Neural cell (in vitro differentiated cells): ENCODE measurements around the gene NOM1. TPM values are rescaled to one million over a fixed set of nuclear protein-coding genes. Genes with fewer than 3 reads are reported as not detected.

Source experiments
- H2AFZ ChIP-seq: fragments of 200-600, 300-800 bp; sonication (generic), shearing (Covaris generic); 2 replicates; pipeline ENCODE4 v1.6.0; 2014; ENCODE audit warnings: low read depth, mild to moderate bottlenecking, antibody characterized with exemption, low read length, moderate library complexity
- H3F3A ChIP-seq: fragments of 200-600 bp; shearing (Covaris generic); 2 replicates; pipeline ENCODE4 v1.6.1; 2016; ENCODE audit warnings: mild to moderate bottlenecking, moderate library complexity, mixed read lengths, antibody characterized with exemption, low read length; ENCODE audit not compliant: insufficient read depth, poor library complexity, severe bottlenecking
- H3K27ac ChIP-seq: fragments of 200-600, 300-800 bp; sonication (generic), shearing (Covaris generic); 2 replicates; pipeline ENCODE4 v1.5.1; 2014; ENCODE audit warnings: mild to moderate bottlenecking, low read length, moderate library complexity
- H3K27me3 ChIP-seq: fragments of 300-800, 200-600 bp; sonication (generic), shearing (Covaris generic); 2 replicates; pipeline ENCODE4 v1.6.0; 2014; ENCODE audit warnings: mild to moderate bottlenecking, low read depth, low read length, moderate library complexity; ENCODE audit not compliant: insufficient read depth
- H3K36me3 ChIP-seq: fragments of 300-800, 200-600 bp; sonication (generic), shearing (Covaris generic); 2 replicates; pipeline ENCODE4 v1.5.1; 2014; ENCODE audit warnings: mild to moderate bottlenecking, antibody characterized with exemption, low read length, moderate library complexity; ENCODE audit not compliant: insufficient read depth
- H3K4me2 ChIP-seq: fragments of 300-800, 200-600 bp; sonication (generic), shearing (Covaris generic); 2 replicates; pipeline ENCODE4 v1.6.0; 2014; ENCODE audit warnings: mild to moderate bottlenecking, low read length
- H3K4me3 ChIP-seq: fragments of 300-800, 200-600 bp; sonication (generic), shearing (Covaris generic); 2 replicates; pipeline ENCODE4 v1.5.1; 2014; ENCODE audit warnings: mild to moderate bottlenecking, low read length, moderate library complexity
- H3K79me2 ChIP-seq: fragments of 200-600 bp; shearing (Covaris generic); replicated peaks from 2 replicates; pipeline ENCODE4 v1.6.0; 2014; ENCODE audit warnings: mild to moderate bottlenecking, low read length, moderate library complexity; ENCODE audit not compliant: insufficient read depth
- H3K9ac ChIP-seq: fragments of 300-800, 200-600 bp; sonication (generic), shearing (Covaris generic); 2 replicates; pipeline ENCODE4 v1.6.1; 2016; ENCODE audit warnings: mild to moderate bottlenecking, low read length, mixed read lengths
- H3K9me2 ChIP-seq: fragments of 200-600 bp; shearing (Covaris generic); 2 replicates; pipeline ENCODE4 v1.6.1; 2016; ENCODE audit warnings: mild to moderate bottlenecking, low read length, mixed read lengths; ENCODE audit not compliant: insufficient read depth
- H3K9me3 ChIP-seq: fragments of 200-600, 300-800 bp; sonication (generic), shearing (Covaris generic); 2 replicates; pipeline ENCODE4 v1.6.1; 2016; ENCODE audit warnings: mild to moderate bottlenecking, mixed run types, low read length, moderate library complexity, mixed read lengths
- H4K20me1 ChIP-seq: fragments of 200-600 bp; shearing (Covaris generic); 2 replicates; pipeline ENCODE4 v1.6.1; 2016; ENCODE audit warnings: mild to moderate bottlenecking, mixed run types; ENCODE audit not compliant: insufficient read depth
- EP300 ChIP-seq: fragments of 450-650 bp; conservative IDR thresholded peaks from 2 replicates; pipeline ENCODE4 v1.6.1; 2014; ENCODE audit warnings: antibody characterized with exemption, mild to moderate bottlenecking, moderate library complexity; ENCODE audit not compliant: poor library complexity, severe bottlenecking
- EZH2 ChIP-seq: fragments of 200-600, 300-800 bp; shearing (Covaris generic), sonication (generic); IDR thresholded peaks from 2 replicates; pipeline ENCODE4 v1.6.1; 2014; ENCODE audit warnings: antibody characterized with exemption, low read length, borderline replicate concordance, mild to moderate bottlenecking; ENCODE audit not compliant: insufficient read depth, poor library complexity, severe bottlenecking
- MXI1 ChIP-seq: fragments of 450-650 bp; conservative IDR thresholded peaks from 2 replicates; pipeline ENCODE4 v1.6.1; 2014; ENCODE audit warnings: antibody characterized with exemption, mild to moderate bottlenecking; ENCODE audit not compliant: poor library complexity, severe bottlenecking
- POLR2AphosphoS5 ChIP-seq: IDR thresholded peaks from 2 replicates; pipeline ENCODE4 v1.6.1; 2012
- RAD21 ChIP-seq: fragments of 450-650 bp; conservative IDR thresholded peaks from 2 replicates; pipeline ENCODE4 v1.6.1; 2014; ENCODE audit warnings: antibody characterized with exemption, mild to moderate bottlenecking, moderate library complexity
- SMC3 ChIP-seq: fragments of 450-650 bp; conservative IDR thresholded peaks from 2 replicates; pipeline ENCODE4 v1.6.1; 2014; ENCODE audit warnings: antibody characterized with exemption, mild to moderate bottlenecking, moderate library complexity; ENCODE audit not compliant: poor library complexity
- TAF1 ChIP-seq: IDR thresholded peaks from 2 replicates; pipeline ENCODE4 v1.6.1; 2012; ENCODE audit warnings: low read depth
- polyA plus RNA-seq: library from polyadenylated mRNA; depleted of rRNA; stranded (reverse); fragments of >200 nt; gene quantifications from 2 replicates; pipeline ENCODE4 v1.2.3, GENCODE V29; 2014
- TF ChIP-seq, protein P1 (sequence below): fragments of 450-650 bp; IDR thresholded peaks from 2 replicates; pipeline ENCODE4 v1.5.1; 2014; ENCODE audit warnings: antibody characterized with exemption, mild to moderate bottlenecking, moderate library complexity; ENCODE audit not compliant: poor library complexity, severe bottlenecking
- TF ChIP-seq, protein P2 (sequence below): IDR thresholded peaks from 2 replicates; pipeline ENCODE4 v1.6.1; 2012; ENCODE audit warnings: borderline replicate concordance

NOM1 gene
- polyA plus RNA-seq, 1 donor from 2014 or later = 22.5 TPM

DNA sequence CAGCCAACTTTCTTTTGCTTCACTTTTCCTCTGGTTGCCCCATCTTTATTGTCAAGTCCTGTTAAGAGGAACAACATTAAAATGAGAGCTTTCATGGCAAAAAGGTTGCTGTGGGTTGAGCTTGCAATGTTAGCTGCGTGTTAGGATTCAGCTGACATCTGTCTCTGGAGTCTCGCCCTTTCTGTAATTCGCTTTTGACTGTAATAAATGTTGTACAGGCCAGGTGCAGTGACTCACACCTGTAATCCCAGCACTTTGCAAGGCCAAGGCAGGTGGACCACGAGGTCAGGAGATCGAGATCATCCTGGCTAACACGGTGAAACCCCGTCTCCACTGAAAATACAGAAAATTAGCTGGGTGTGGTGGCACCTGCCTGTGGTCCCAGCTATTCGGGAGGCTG lies 36.9 kb downstream of the NOM1 start:
- Histone ChIP-seq H3K27ac (no peak overlapping the region), H3K9ac (no peak overlapping the region), H3F3A (no peaks in the 10 kb centered on the region), H4K20me1 (no peaks in the 10 kb centered on the region), H3K36me3 (no peaks in the 10 kb centered on the region), H3K79me2 (no peaks in the 10 kb centered on the region), H2AFZ (no peak overlapping the region), H3K4me3 (no peak overlapping the region), H3K9me2 (no peaks in the 10 kb centered on the region), H3K4me2 (no peak overlapping the region), H3K27me3 (no peaks in the 10 kb centered on the region), H3K9me3 (no peaks in the 10 kb centered on the region)
- no peak for TF ChIP-seq RAD21
- TF ChIP-seq, protein P1, sequence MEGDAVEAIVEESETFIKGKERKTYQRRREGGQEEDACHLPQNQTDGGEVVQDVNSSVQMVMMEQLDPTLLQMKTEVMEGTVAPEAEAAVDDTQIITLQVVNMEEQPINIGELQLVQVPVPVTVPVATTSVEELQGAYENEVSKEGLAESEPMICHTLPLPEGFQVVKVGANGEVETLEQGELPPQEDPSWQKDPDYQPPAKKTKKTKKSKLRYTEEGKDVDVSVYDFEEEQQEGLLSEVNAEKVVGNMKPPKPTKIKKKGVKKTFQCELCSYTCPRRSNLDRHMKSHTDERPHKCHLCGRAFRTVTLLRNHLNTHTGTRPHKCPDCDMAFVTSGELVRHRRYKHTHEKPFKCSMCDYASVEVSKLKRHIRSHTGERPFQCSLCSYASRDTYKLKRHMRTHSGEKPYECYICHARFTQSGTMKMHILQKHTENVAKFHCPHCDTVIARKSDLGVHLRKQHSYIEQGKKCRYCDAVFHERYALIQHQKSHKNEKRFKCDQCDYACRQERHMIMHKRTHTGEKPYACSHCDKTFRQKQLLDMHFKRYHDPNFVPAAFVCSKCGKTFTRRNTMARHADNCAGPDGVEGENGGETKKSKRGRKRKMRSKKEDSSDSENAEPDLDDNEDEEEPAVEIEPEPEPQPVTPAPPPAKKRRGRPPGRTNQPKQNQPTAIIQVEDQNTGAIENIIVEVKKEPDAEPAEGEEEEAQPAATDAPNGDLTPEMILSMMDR = no peak
- no peak for TF ChIP-seq POLR2AphosphoS5
- no peak for TF ChIP-seq SMC3
- no peak for TF ChIP-seq EZH2
- TF ChIP-seq MXI1 = no peak
- no peak for TF ChIP-seq EP300
- TF ChIP-seq, protein P2, sequence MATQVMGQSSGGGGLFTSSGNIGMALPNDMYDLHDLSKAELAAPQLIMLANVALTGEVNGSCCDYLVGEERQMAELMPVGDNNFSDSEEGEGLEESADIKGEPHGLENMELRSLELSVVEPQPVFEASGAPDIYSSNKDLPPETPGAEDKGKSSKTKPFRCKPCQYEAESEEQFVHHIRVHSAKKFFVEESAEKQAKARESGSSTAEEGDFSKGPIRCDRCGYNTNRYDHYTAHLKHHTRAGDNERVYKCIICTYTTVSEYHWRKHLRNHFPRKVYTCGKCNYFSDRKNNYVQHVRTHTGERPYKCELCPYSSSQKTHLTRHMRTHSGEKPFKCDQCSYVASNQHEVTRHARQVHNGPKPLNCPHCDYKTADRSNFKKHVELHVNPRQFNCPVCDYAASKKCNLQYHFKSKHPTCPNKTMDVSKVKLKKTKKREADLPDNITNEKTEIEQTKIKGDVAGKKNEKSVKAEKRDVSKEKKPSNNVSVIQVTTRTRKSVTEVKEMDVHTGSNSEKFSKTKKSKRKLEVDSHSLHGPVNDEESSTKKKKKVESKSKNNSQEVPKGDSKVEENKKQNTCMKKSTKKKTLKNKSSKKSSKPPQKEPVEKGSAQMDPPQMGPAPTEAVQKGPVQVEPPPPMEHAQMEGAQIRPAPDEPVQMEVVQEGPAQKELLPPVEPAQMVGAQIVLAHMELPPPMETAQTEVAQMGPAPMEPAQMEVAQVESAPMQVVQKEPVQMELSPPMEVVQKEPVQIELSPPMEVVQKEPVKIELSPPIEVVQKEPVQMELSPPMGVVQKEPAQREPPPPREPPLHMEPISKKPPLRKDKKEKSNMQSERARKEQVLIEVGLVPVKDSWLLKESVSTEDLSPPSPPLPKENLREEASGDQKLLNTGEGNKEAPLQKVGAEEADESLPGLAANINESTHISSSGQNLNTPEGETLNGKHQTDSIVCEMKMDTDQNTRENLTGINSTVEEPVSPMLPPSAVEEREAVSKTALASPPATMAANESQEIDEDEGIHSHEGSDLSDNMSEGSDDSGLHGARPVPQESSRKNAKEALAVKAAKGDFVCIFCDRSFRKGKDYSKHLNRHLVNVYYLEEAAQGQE = no peak
- no peak for TF ChIP-seq TAF1

DNA sequence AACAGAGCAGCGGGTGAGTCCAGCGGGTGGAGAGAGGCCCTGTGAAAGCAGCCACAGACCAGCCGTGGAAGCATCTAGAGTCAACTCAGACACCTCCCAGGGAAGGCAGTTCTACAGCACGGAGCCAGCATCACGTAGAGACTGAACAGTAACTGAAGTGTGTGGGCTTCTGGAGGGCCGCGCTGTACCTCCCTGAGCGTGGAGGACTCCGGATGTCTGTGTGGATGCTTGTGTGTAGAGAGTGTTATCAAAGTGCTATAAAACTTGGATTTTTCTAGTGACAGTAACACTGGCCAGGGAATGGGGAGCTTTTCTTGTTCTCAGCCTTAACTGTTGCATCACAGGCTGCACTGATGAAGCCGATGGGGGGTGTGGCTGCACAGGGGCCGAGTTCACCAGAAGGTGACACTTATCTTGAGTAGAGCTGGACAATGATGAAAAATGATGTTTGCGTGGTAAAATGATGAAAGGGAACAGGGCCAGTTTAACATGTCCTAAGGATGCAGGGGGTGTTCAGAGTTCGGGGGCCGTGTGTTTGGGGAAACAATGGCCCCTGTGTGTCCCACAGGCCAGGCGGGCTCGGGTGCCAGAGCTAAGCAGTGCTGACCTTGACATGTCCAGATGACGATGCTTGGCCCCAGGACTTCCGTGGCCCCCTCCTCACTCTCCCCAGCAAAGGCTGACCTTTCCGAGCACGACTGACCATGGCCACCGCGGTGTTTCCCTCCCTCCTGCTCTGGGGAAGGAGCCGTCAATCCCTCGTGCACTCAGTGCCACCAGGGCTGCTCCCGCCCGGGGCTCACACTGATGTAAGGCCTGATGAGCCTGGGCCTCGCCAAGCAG lies 39.1 kb downstream of the NOM1 start:
- H3K9me3 ChIP-seq = no peaks in the 10 kb centered on the region
- H2AFZ ChIP-seq = no peak overlapping the region
- H3K27ac ChIP-seq = no peak overlapping the region
- TF ChIP-seq SMC3 (no peak), EP300 (no peak), TAF1 (no peak), RAD21 (no peak), EZH2 (no peak), POLR2AphosphoS5 (no peak), MXI1 (no peak)
- TF ChIP-seq, protein P1 = no peak
- TF ChIP-seq, protein P2 = no peak
- no peaks in the 10 kb centered on the region for H4K20me1 ChIP-seq
- no peaks in the 10 kb centered on the region for H3K36me3 ChIP-seq
- H3K9me2 ChIP-seq = no peaks in the 10 kb centered on the region
- no peak overlapping the region for H3K4me2 ChIP-seq
- no peak overlapping the region for H3K9ac ChIP-seq
- no peak overlapping the region for H3K4me3 ChIP-seq
- H3K27me3 ChIP-seq = no peaks in the 10 kb centered on the region
- no peaks in the 10 kb centered on the region for H3F3A ChIP-seq
- H3K79me2 ChIP-seq = no peaks in the 10 kb centered on the region
